ENCODE measurements around the gene ATP10D. TPM values are rescaled to one million over a fixed set of nuclear protein-coding genes. Genes with fewer than 3 reads are reported as not detected.
A peak's percentile ranks its signal among the peaks of the same experiment; 100 is the strongest.
"Not testable (repeated sequence)": the region's sequence is repeated elsewhere in the genome, so short reads cannot be mapped to it uniquely, and the experiment has no call there.

Gene ATP10D
- total and polyA plus RNA-seq, 11 donors = 2.2 to 22.1 (median 7.8) TPM

DNA sequence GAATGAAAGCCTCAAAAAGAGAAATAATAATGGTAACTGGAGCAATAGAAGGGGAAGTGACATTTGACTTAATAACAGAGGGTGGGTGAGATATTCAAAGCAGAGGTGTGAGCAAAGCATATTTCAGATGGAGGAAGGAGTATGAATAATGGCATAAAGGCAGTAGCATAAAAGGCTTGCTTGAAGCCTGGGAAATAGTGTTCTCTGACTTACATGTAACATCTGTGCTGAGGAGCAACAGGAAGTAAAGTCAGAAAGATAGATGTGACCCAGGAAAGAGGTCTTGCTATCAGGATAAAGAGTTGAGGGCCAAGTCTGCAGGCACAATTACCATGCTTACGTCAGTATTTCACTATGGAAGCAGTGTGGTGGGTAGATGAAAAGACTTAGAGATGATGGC, 28.4 kb downstream of the ATP10D start:
- no peak for DNase-seq
- intact Hi-C loops (cut with DNase I) = no loop called here
- Histone ChIP-seq H3K27ac (no peak overlapping the region), H3K4me3 (no peak overlapping the region), H3K4me1 (peaks cover 0 to 28% (median 18%) of the 10 kb centered on the region in 12 donors), H3K27me3 (no peaks in the 10 kb centered on the region), H3K36me3 (peaks cover 0 to 50% (median 36%) of the 10 kb centered on the region in 9 donors), H3K9me3 (no peaks in the 10 kb centered on the region)
- TF ChIP-seq CTCF (IDR thresholded peaks at IDR 0.05) = no peak
- TF ChIP-seq POLR2A (IDR thresholded peaks at IDR 0.05) = no peak
- WGBS, 4 donors = 83 to 91% (median 86%) methylated on average over 1 of the region's 1 CpG
- ATAC-seq = no peak

- no peaks in the 10 kb centered on the region for H3K9me3 ChIP-seq
- TF ChIP-seq POLR2A (IDR thresholded peaks at IDR 0.05) = no peak
- no peaks in the 10 kb centered on the region for H3K27me3 ChIP-seq
- 71 to 82% (median 80%) methylated on average over 3 of the region's 3 CpGs for WGBS, 4 donors
- no peaks in the 10 kb centered on the region for H3K4me1 ChIP-seq
- ATAC-seq (no peak), DNase-seq (no peak)
- H3K36me3 ChIP-seq = peaks cover 0 to 56% (median 36%) of the 10 kb centered on the region in 9 donors
- H3K27ac ChIP-seq = no peak overlapping the region
- no peak overlapping the region for H3K4me3 ChIP-seq
- intact Hi-C loops (cut with DNase I) = no loop called here
Observed at GRCh38 chr4:47519239-47519883, 34.3 kb downstream of the ATP10D start.

GRCh38 chr4:47525154-47525819, 40.2 kb downstream of the ATP10D start:
- DNase-seq = peak in 1 of 5 donors; percentile 15
- Histone ChIP-seq H3K36me3 (peaks cover 0 to 75% (median 43%) of the 10 kb centered on the region in 9 donors), H3K4me1 (peaks cover 0 to 11% (median 3%) of the 10 kb centered on the region in 12 donors), H3K27ac (peak overlapping the region in 10 of 12 donors; percentile 29 to 77 (median 46)), H3K27me3 (no peaks in the 10 kb centered on the region), H3K4me3 (no peak overlapping the region), H3K9me3 (peaks cover 0 to 16% (median 8%) of the 10 kb centered on the region in 12 donors)
- TF ChIP-seq CTCF (IDR thresholded peaks at IDR 0.05) (no peak), POLR2A (IDR thresholded peaks at IDR 0.05) (no peak)
- 65 to 79% (median 73%) methylated on average over 5 of the region's 5 CpGs for WGBS, 4 donors
- intact Hi-C loops (cut with DNase I) = no loop called here
- peak; percentile 42 to 95 (median 84) for ATAC-seq

DNA sequence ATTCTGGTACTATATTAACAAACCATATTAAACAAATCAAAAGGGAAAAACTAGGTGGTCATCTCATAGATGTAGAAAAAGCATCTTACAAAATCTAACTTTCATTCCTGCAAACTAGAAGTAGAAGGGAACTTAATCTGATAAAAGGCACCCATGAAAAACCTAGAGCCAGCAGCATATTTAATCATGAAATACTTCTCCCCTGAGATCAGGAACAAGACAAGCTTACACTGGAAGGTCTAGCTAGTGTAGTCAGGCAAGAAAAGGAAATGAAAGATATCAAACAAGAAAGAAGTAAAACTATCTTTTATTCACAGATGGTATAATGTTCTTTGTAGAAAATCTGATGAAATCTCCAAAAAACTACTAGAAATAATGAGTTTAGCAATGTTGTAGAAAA, 41.2 kb downstream of the ATP10D start:
- Histone ChIP-seq H3K4me1 (peaks cover 0 to 20% (median 4%) of the 10 kb centered on the region in 12 donors), H3K27ac (peak overlapping the region in 4 of 12 donors; percentile 38 to 69 (median 55)), H3K27me3 (no peaks in the 10 kb centered on the region), H3K4me3 (no peak overlapping the region), H3K36me3 (peaks cover 0 to 73% (median 37%) of the 10 kb centered on the region in 9 donors), H3K9me3 (peaks cover 0 to 16% (median 8%) of the 10 kb centered on the region in 12 donors)
- no peak for TF ChIP-seq CTCF (IDR thresholded peaks at IDR 0.05)
- TF ChIP-seq POLR2A (IDR thresholded peaks at IDR 0.05) = no peak
- DNase-seq (no peak), ATAC-seq (peak in 1 of 4 donors; percentile 56)
- intact Hi-C loops (cut with DNase I) = no loop called here

GRCh38 chr4:47528646-47529045, 43.6 kb downstream of the ATP10D start:
- intact Hi-C loops (cut with DNase I); H3K27me3 ChIP-seq; DNase-seq; H3K27ac ChIP-seq; ATAC-seq; H3K4me3 ChIP-seq: not testable (repeated sequence)
- peaks cover 0 to 16% (median 8%) of the 10 kb centered on the region in 12 donors for H3K9me3 ChIP-seq
- peaks cover 0 to 62% (median 22%) of the 10 kb centered on the region in 9 donors for H3K36me3 ChIP-seq
- 84 to 91% (median 87%) methylated on average over 3 of the region's 3 CpGs for WGBS, 4 donors
- H3K4me1 ChIP-seq = peaks cover 0 to 39% (median 17%) of the 10 kb centered on the region in 12 donors

Measured in heart left ventricle (tissue), 16 donors.